Activated CD8-positive, alpha-beta T cell treated with anti-CD3 and anti-CD28 coated beads for 36 hours (primary cell): ENCODE results near the gene WDR5. TPM values are rescaled to one million over a fixed set of nuclear protein-coding genes. Genes with fewer than 3 reads are reported as not detected.

ENCODE experiments used
- ATAC-seq: fragments of 200-7000 bp; cut with Tn5 transposase; one replicate; pipeline ENCODE4 v1.10.0; 2021; ENCODE audit warnings: mild to moderate bottlenecking, moderate library complexity
- CTCF ChIA-PET: fragments of 350-600 bp; sonication (Branson Sonifier 250); formaldehyde crosslinking; loops from one replicate; lab custom pipeline; 2021; ENCODE audit warnings: antibody characterized with exemption; lab: Charles Lee
- POLR2A ChIA-PET: fragments of 350-600 bp; sonication (Branson Sonifier 250); formaldehyde crosslinking; loops from one replicate; lab custom pipeline; 2021; ENCODE audit warnings: antibody characterized with exemption; lab: Charles Lee
- DNase-seq: peaks from one replicate; pipeline ENCODE4 v3.0.0-alpha.2; 2020
- H3K27ac Mint-ChIP-seq: one replicate; pipeline ENCODE4 v1.8.0; 2021; ENCODE audit warnings: mild to moderate bottlenecking, mixed read lengths
- H3K27me3 Mint-ChIP-seq: one replicate; pipeline ENCODE4 v1.8.0; 2021; ENCODE audit warnings: mixed read lengths
- H3K36me3 Mint-ChIP-seq: one replicate; pipeline ENCODE4 v1.8.0; 2021; ENCODE audit warnings: low read depth, mixed read lengths
- H3K4me1 Mint-ChIP-seq: one replicate; pipeline ENCODE4 v1.8.0; 2021; ENCODE audit warnings: low read depth, mixed read lengths
- H3K4me3 Mint-ChIP-seq: one replicate; pipeline ENCODE4 v1.8.0; 2021; ENCODE audit warnings: mild to moderate bottlenecking, moderate library complexity, mixed read lengths
- H3K9me3 Mint-ChIP-seq: one replicate; pipeline ENCODE4 v1.8.0; 2021; ENCODE audit warnings: mixed read lengths
- intact Hi-C: fragments of 100-400 bp; cut with micrococcal nuclease; formaldehyde crosslinking; loops from one replicate; pipeline ENCODE4 v1.10.0; 2022
- total RNA-seq, 2 experiments: library from RNA; stranded (reverse); gene quantifications; one replicate each; pipeline ENCODE4 v1.2.3, GENCODE V29; 2021
- TF ChIP-seq, protein P1 (sequence below): fragments of 200-600 bp; IDR thresholded peaks from one replicate; pipeline ENCODE4 v1.8.0; 2022; ENCODE audit warnings: antibody characterized with exemption, mild to moderate bottlenecking

The WDR5 gene
- total RNA-seq, 2 experiments from 2014 or later = 50.9 to 53.3 TPM

DNA sequence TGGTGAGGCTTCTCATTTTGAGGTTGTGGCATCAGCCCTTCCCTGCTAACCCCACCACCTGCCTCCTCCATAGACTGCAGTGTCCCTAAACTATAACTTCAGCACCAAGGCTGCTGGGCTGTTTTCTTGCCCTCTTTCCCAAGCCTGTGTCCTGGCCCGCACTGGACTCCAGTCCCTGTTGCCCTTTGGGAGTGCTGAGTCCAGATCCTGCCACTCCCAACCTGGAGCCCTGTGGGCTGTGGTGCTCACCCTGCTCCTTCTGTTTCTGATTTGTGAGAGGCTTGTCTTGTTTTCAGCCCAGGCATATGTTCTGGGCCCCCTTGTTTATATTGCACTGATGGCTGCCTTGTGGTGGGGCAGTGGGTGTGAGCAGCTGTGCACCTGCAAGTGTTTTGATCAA, 68.2 kb downstream of the WDR5 start:
- Mint-ChIP-seq H3K36me3 (no peaks in the 10 kb centered on the region), H3K27ac (no peak overlapping the region), H3K4me3 (no peak overlapping the region), H3K27me3 (no peaks in the 10 kb centered on the region), H3K4me1 (no peaks in the 10 kb centered on the region), H3K9me3 (peaks cover 2% of the 10 kb centered on the region)
- DNase-seq = no peak
- TF ChIP-seq, protein P1, sequence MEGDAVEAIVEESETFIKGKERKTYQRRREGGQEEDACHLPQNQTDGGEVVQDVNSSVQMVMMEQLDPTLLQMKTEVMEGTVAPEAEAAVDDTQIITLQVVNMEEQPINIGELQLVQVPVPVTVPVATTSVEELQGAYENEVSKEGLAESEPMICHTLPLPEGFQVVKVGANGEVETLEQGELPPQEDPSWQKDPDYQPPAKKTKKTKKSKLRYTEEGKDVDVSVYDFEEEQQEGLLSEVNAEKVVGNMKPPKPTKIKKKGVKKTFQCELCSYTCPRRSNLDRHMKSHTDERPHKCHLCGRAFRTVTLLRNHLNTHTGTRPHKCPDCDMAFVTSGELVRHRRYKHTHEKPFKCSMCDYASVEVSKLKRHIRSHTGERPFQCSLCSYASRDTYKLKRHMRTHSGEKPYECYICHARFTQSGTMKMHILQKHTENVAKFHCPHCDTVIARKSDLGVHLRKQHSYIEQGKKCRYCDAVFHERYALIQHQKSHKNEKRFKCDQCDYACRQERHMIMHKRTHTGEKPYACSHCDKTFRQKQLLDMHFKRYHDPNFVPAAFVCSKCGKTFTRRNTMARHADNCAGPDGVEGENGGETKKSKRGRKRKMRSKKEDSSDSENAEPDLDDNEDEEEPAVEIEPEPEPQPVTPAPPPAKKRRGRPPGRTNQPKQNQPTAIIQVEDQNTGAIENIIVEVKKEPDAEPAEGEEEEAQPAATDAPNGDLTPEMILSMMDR = no peak
- POLR2A ChIA-PET = no interaction called here
- ATAC-seq = no peak
- CTCF ChIA-PET = no interaction called here
- intact Hi-C loops = no loop called here

DNA sequence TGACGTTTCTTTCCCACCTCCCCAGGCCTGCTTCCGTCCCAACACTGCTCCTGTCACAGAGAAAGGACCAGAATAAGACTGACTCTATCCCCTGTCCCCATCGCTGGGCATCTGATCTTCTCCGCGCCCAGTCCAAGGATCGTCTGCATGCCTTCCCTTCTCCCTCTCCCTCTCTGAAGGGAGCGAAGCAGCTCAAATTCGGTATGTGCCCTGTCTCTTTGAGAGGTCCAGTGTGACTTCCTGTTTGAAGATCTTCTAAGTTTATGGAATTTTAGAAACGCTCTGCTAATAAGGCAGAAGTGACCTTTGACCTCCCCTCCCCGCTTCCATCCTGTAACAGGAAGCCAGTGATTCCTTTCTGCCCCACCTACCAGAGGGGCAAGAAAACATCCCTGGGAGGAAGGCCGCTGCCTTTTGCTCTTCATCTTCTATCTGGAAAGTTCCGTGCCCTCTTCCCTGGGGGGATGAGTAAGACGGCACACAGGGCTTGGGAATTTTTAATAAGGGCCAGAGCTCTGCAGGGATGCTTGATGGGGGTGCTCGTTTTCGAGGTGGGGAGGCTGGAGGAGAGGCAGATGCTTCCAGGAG, 69.2 kb downstream of the WDR5 start:
- ATAC-seq (no peak), DNase-seq (no peak)
- ChIA-PET POLR2A (no interaction called here), CTCF (no interaction called here)
- no peaks in the 10 kb centered on the region for H3K36me3 Mint-ChIP-seq
- no peaks in the 10 kb centered on the region for H3K4me1 Mint-ChIP-seq
- no peak overlapping the region for H3K4me3 Mint-ChIP-seq
- peaks cover 2% of the 10 kb centered on the region for H3K9me3 Mint-ChIP-seq
- H3K27me3 Mint-ChIP-seq = no peaks in the 10 kb centered on the region
- intact Hi-C loops = no loop called here
- H3K27ac Mint-ChIP-seq = no peak overlapping the region
- TF ChIP-seq, protein P1 = no peak

DNA sequence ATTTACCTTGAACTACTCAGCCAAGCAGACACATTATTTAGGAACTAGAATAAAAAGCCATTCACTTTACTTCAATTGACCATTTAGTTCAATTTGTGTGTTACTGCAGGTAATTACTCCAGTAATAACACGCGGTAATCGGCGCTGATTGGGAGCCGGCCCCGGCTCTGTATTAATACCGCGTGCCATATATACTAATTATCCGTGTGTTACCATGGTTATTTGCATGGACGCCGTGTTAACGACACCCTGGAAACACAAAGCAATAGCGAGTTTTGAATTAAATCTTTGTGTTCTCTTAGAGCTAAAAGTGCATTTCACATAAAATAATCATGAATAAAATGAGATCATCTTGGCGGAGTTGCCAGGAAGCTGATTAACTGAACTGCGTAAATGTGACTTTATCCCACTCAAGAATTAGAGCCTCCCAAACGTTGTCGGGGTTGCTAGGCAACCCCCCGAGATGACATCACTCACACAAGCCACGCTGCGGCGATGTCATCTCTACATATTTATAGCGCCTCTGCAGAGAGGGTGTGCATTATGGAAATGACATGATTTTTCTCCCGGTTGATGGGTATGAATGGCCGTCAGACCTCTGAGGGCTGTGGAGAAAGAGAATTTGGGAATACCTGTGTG, 69.9 kb downstream of the WDR5 start:
- peaks cover 2% of the 10 kb centered on the region for H3K9me3 Mint-ChIP-seq
- no peaks in the 10 kb centered on the region for H3K36me3 Mint-ChIP-seq
- no peaks in the 10 kb centered on the region for H3K27me3 Mint-ChIP-seq
- H3K27ac Mint-ChIP-seq = no peak overlapping the region
- no peak for ATAC-seq
- H3K4me3 Mint-ChIP-seq = no peak overlapping the region
- intact Hi-C loops = no loop called here
- TF ChIP-seq, protein P1 = no peak
- ChIA-PET POLR2A (no interaction called here), CTCF (no interaction called here)
- H3K4me1 Mint-ChIP-seq = no peaks in the 10 kb centered on the region
- no peak for DNase-seq

DNA sequence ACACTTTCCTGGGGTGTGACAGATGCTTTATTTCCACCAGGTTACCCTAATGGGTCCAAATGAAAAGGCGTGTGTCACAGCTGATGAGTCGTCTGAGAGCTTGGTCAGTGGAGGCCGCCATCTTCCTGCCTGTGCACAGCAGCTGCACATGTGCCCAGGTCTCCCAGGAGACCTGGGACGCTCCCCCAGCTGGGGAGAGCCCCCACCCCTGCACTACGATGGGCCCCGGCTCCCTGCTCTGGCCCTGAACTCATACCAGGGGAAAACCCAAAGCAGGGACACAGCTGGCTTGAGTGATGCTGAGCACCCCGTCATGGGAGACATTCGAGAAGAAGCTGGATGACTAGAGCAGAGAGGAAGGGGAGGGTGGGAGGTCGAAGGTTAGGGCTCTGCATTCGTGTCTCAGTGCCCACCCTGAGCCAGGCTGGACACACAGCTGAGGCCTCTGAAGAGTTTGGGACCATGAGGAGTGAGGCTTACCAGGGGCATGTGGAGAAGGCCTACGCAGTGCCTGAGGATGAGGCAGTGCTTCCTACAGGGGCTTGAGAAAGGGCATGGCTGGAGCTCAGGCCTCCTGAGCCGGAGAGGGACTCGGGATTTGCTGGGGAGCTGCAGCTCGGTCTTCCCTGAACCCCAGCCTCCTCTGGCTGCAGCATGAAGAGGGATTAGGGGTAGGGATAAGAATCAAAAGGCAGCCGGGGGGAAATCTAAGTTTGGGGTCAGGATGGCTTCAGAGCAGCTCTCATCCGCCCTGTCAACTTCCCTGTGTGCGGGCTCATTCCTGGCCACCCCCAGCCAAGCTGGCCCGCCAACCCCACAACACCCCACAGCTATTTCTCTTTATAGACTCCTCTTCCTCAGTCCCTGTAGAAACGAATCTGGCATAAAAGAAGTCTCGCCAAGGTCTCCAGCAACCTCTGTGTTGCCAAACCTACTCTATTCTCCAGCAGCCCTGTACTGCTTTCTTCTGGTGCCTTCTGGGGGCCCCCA, 70.7 kb downstream of the WDR5 start:
- no peaks in the 10 kb centered on the region for H3K36me3 Mint-ChIP-seq
- peaks cover 2% of the 10 kb centered on the region for H3K9me3 Mint-ChIP-seq
- ChIA-PET POLR2A (no interaction called here), CTCF (no interaction called here)
- intact Hi-C loops = no loop called here
- no peak overlapping the region for H3K4me3 Mint-ChIP-seq
- DNase-seq = peak; percentile 26
- TF ChIP-seq, protein P1 = no peak
- H3K4me1 Mint-ChIP-seq = no peaks in the 10 kb centered on the region
- H3K27ac Mint-ChIP-seq = no peak overlapping the region
- no peaks in the 10 kb centered on the region for H3K27me3 Mint-ChIP-seq
- ATAC-seq = peak; percentile 65
